IMR-90 (cell line): ENCODE measurements around the gene NPB. TPM values are rescaled to one million over a fixed set of nuclear protein-coding genes. Genes with fewer than 3 reads are reported as not detected.

Experiments
- ATAC-seq: fragments of 200-7000 bp; cut with Tn5 transposase; 2 replicates; pipeline ENCODE4 v1.9.1; 2020; ENCODE audit warnings: low read depth, mild to moderate bottlenecking, moderate library complexity
- BruUV-seq: library from RNA; stranded (reverse); fragments of 400-500 nt; replicated peaks from 2 replicates; lab custom pipeline; 2021; lab: Mats Ljungman, UMichigan
- CTCF ChIA-PET: fragments of 300-600 bp; formaldehyde crosslinking; extraction: SDS; loops from one replicate; lab custom pipeline; 2021; ENCODE audit warnings: antibody characterized with exemption; lab: Yijun Ruan, JAX
- POLR2A ChIA-PET: fragments of 300-600 bp; sonication (Branson Sonifier 250); formaldehyde crosslinking; loops from one replicate; lab custom pipeline; 2022; ENCODE audit warnings: antibody characterized with exemption; ENCODE audit not compliant: unreplicated experiment; lab: Charles Lee
- DNase-seq: peaks from one replicate; pipeline ENCODE4 v3.0.0; 2013
- H2AFZ ChIP-seq: replicated peaks from 2 replicates; pipeline ENCODE3; 2013; ENCODE audit warnings: low read length, mild to moderate bottlenecking; ENCODE audit not compliant: poor library complexity
- H2AK5ac ChIP-seq: 2 replicates; pipeline ENCODE4 v1.6.1; 2013; ENCODE audit warnings: low read depth, low read length, inconsistent platforms
- H2AK9ac ChIP-seq: replicated peaks from 2 replicates; pipeline ENCODE3; 2013; ENCODE audit warnings: mild to moderate bottlenecking, low read depth, low read length, moderate library complexity; ENCODE audit not compliant: poor library complexity
- H2BK120ac ChIP-seq: 2 replicates; pipeline ENCODE4 v1.6.1; 2013; ENCODE audit warnings: low read depth, low read length, inconsistent platforms
- H2BK15ac ChIP-seq: 3 replicates; pipeline ENCODE4 v1.6.1; 2013; ENCODE audit warnings: low read depth, low read length, inconsistent platforms
- H2BK20ac ChIP-seq: 2 replicates; pipeline ENCODE4 v1.6.1; 2013; ENCODE audit warnings: low read depth, mild to moderate bottlenecking, inconsistent platforms, low read length, moderate library complexity
- H2BK5ac ChIP-seq: 2 replicates; pipeline ENCODE4 v1.6.1; 2013; ENCODE audit warnings: mild to moderate bottlenecking, low read depth, low read length, inconsistent platforms; ENCODE audit not compliant: poor library complexity, severe bottlenecking
- H3K14ac ChIP-seq: replicated peaks from 2 replicates; pipeline ENCODE4 v1.6.1; 2013; ENCODE audit warnings: low read depth, low read length, inconsistent platforms
- H3K18ac ChIP-seq: 2 replicates; pipeline ENCODE4 v1.6.1; 2013; ENCODE audit warnings: low read depth, low read length, control low read depth
- H3K23ac ChIP-seq: 2 replicates; pipeline ENCODE4 v1.6.1; 2013; ENCODE audit warnings: low read depth, low read length, inconsistent platforms
- H3K27ac ChIP-seq: 2 replicates; pipeline ENCODE4 v1.5.1; 2013; ENCODE audit warnings: mild to moderate bottlenecking, control low read depth, low read length; ENCODE audit not compliant: insufficient read depth
- H3K27me3 ChIP-seq: 2 replicates; pipeline ENCODE4 v1.6.1; 2013; ENCODE audit warnings: low read length; ENCODE audit not compliant: control insufficient read depth, insufficient read depth
- H3K36me3 ChIP-seq: 2 replicates; pipeline ENCODE4 v1.6.1; 2013; ENCODE audit warnings: low read length, mixed read lengths; ENCODE audit not compliant: control insufficient read depth, insufficient read depth
- H3K4ac ChIP-seq: 2 replicates; pipeline ENCODE4 v1.6.1; 2013; ENCODE audit warnings: low read depth, low read length, inconsistent platforms
- H3K4me1 ChIP-seq: 2 replicates; pipeline ENCODE4 v1.6.1; 2013; ENCODE audit warnings: low read length, mixed read lengths; ENCODE audit not compliant: control insufficient read depth, insufficient read depth
- H3K4me2 ChIP-seq: 2 replicates; pipeline ENCODE4 v1.6.1; 2013; ENCODE audit warnings: low read depth, mild to moderate bottlenecking, control low read depth, low read length, moderate library complexity
- H3K4me3 ChIP-seq: 2 replicates; pipeline ENCODE4 v1.5.1; 2013; ENCODE audit warnings: low read depth, mild to moderate bottlenecking, control low read depth, low read length, moderate library complexity; ENCODE audit not compliant: insufficient read depth
- H3K56ac ChIP-seq: 2 replicates; pipeline ENCODE4 v1.6.1; 2013; ENCODE audit warnings: low read length, inconsistent platforms; ENCODE audit not compliant: insufficient read depth; ENCODE audit errors: extremely low read depth
- H3K79me1 ChIP-seq, 2 experiments: 2 replicates each; pipeline ENCODE4 v1.6.1; 2013; ENCODE audit warnings: low read length in 2 of 2, inconsistent platforms in 1 of 2, low read depth in 1 of 2
- H3K9ac ChIP-seq: 2 replicates; pipeline ENCODE4 v1.6.1; 2013; ENCODE audit warnings: low read depth, low read length, control low read depth
- H3K9me1 ChIP-seq: 2 replicates; pipeline ENCODE4 v1.6.1; 2013; ENCODE audit warnings: low read length, inconsistent platforms; ENCODE audit not compliant: insufficient read depth
- H3K9me3 ChIP-seq: 2 replicates; pipeline ENCODE4 v1.6.1; 2013; ENCODE audit warnings: low read length; ENCODE audit not compliant: control insufficient read depth, insufficient read depth
- H4K20me1 ChIP-seq: 2 replicates; pipeline ENCODE4 v1.6.1; 2013; ENCODE audit warnings: low read length, inconsistent platforms; ENCODE audit not compliant: insufficient read depth
- H4K5ac ChIP-seq: 2 replicates; pipeline ENCODE4 v1.6.1; 2013; ENCODE audit warnings: mild to moderate bottlenecking, low read depth, low read length, control low read depth
- H4K8ac ChIP-seq, 2 experiments: 2 replicates each; pipeline ENCODE4 v1.6.1; 2013; ENCODE audit warnings: low read depth in 2 of 2, low read length in 2 of 2, control low read depth in 1 of 2, inconsistent platforms in 1 of 2
- H4K91ac ChIP-seq: 2 replicates; pipeline ENCODE4 v1.6.1; 2013; ENCODE audit warnings: low read depth, low read length, inconsistent platforms; ENCODE audit not compliant: insufficient read depth
- BHLHE40 ChIP-seq: fragments of 150-350 bp; IDR thresholded peaks from 2 replicates; pipeline ENCODE4 v1.6.1; 2016; ENCODE audit warnings: mild to moderate bottlenecking, low read depth, low read length
- CHD1 ChIP-seq: IDR thresholded peaks from 2 replicates; pipeline ENCODE4 v1.6.1; 2012; ENCODE audit warnings: low read depth, low read length, improper control_type of control experiment
- MXI1 ChIP-seq: IDR thresholded peaks from 2 replicates; pipeline ENCODE4 v1.6.1; 2012; ENCODE audit warnings: low read depth, mild to moderate bottlenecking, low read length, moderate library complexity, borderline replicate concordance
- POLR2A ChIP-seq: IDR thresholded peaks from 2 replicates; pipeline ENCODE4 v1.6.1; 2012; ENCODE audit warnings: mild to moderate bottlenecking, low read depth, low read length
- RAD21 ChIP-seq: IDR thresholded peaks from 2 replicates; pipeline ENCODE4 v1.6.1; 2012; ENCODE audit warnings: low read length, improper control_type of control experiment
- RFX5 ChIP-seq: IDR thresholded peaks from 2 replicates; pipeline ENCODE4 v1.8.0; 2012; ENCODE audit warnings: low read depth, mild to moderate bottlenecking, low read length, moderate library complexity
- WGBS, 2 experiments: methylation state at CpG; one replicate each; pipeline versions ENCODE4 v1.1.5 to v1.1.7; 2013; ENCODE audit warnings: missing lambda C conversion rate in 2 of 2; ENCODE audit not compliant: insufficient read length in 1 of 2; ENCODE audit errors: extremely low coverage in 2 of 2; 5-methylcytosine and 5-hydroxymethylcytosine counted together
- dilution Hi-C: fragments of 300-500 bp; cut with HindIII; formaldehyde crosslinking; loops from one replicate; pipeline ENCODE4 v1.14.3; 2018; ENCODE audit warnings: low sequenced_read_pairs; ENCODE audit not compliant: unreplicated experiment
- in situ Hi-C: fragments of 300-500 bp; cut with MboI; formaldehyde crosslinking; loops from 3 replicates; pipeline ENCODE4 v1.14.3; 2019; ENCODE audit warnings: low sequenced_read_pairs, inconsistent platforms, mixed read lengths
- intact Hi-C: fragments of 100-400 bp; cut with micrococcal nuclease; formaldehyde crosslinking; loops from 2 replicates; pipeline ENCODE4 v1.10.0; 2022
- polyA plus RNA-seq, 3 experiments: library from polyadenylated mRNA; depleted of rRNA; stranded (reverse); fragments of >200 nt; gene quantifications; 2 replicates each; pipeline ENCODE4 v1.2.3, GENCODE V29; 2012; ENCODE audit warnings: low replicate concordance in 1 of 3
- total RNA-seq: library from RNA; depleted of rRNA; stranded (reverse); fragments of >200 nt; gene quantifications from 2 replicates; pipeline ENCODE4 v1.2.3, GENCODE V29; 2012
- TF ChIP-seq, protein P1 (sequence below): conservative IDR thresholded peaks from 2 replicates; pipeline ENCODE4 v1.5.1; 2012; ENCODE audit warnings: mild to moderate bottlenecking, low read depth, low read length, improper control_type of control experiment

NPB gene
- total and polyA plus RNA-seq, 2 of the 4 experiments (the other 2 are of a cell fraction) = 0.51 TPM; not detected in 1

DNA sequence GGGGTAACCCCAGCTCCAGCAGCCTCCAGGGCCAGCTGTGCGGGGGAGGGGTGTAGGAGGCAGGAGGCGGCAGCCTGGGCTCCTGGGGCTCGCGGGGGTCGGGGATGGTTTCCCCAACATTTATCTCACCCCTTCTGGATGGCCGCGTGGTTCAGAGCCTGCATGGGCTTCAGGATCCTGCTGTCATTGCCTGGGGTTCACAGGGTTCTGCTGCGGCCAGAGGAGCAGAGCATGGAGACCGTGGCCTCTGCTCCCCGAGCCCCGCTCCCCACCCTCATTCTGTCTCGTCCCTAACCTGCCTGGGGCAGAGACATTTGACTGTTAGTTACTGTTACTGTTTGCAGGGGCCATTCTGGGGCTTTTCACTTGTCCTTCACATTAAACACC lies 40.1 kb downstream of the NPB start:
- no peaks in the 10 kb centered on the region for H3K9me1 ChIP-seq
- H2AFZ ChIP-seq = peak overlapping the region; percentile 3
- no peaks in the 10 kb centered on the region for H3K4me1 ChIP-seq
- no peak overlapping the region for H3K18ac ChIP-seq
- DNase-seq (no peak), ATAC-seq (no peak)
- no peak overlapping the region for H2BK20ac ChIP-seq
- TF ChIP-seq RFX5 = no peak
- no peak for TF ChIP-seq MXI1
- no peak for TF ChIP-seq RAD21
- TF ChIP-seq CHD1 = no peak
- no peak for TF ChIP-seq POLR2A
- TF ChIP-seq, protein P1, sequence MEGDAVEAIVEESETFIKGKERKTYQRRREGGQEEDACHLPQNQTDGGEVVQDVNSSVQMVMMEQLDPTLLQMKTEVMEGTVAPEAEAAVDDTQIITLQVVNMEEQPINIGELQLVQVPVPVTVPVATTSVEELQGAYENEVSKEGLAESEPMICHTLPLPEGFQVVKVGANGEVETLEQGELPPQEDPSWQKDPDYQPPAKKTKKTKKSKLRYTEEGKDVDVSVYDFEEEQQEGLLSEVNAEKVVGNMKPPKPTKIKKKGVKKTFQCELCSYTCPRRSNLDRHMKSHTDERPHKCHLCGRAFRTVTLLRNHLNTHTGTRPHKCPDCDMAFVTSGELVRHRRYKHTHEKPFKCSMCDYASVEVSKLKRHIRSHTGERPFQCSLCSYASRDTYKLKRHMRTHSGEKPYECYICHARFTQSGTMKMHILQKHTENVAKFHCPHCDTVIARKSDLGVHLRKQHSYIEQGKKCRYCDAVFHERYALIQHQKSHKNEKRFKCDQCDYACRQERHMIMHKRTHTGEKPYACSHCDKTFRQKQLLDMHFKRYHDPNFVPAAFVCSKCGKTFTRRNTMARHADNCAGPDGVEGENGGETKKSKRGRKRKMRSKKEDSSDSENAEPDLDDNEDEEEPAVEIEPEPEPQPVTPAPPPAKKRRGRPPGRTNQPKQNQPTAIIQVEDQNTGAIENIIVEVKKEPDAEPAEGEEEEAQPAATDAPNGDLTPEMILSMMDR = no peak
- no peak for TF ChIP-seq BHLHE40
- H3K36me3 ChIP-seq = no peaks in the 10 kb centered on the region
- ChIA-PET POLR2A (no interaction called here), CTCF (interaction anchor here (1.1 kb wide), 1 partner anchor 17 kb away, joined by 3 read pairs; no protein-coding TSS in a partner anchor)
- H2BK5ac ChIP-seq = no peak overlapping the region
- no peak overlapping the region for H4K91ac ChIP-seq
- no peaks in the 10 kb centered on the region; a peak in 1 of 4 replicates for H3K79me1 ChIP-seq
- WGBS, 2 experiments = no CpG with 5 or more reads among the region's 12 CpGs
- no peaks in the 10 kb centered on the region; the same call in 1 of the 2 replicates for H4K20me1 ChIP-seq
- no peak overlapping the region for H3K9ac ChIP-seq
- no peak overlapping the region for H2AK5ac ChIP-seq
- peaks cover 25% of the 10 kb centered on the region for H3K27me3 ChIP-seq
- no peak overlapping the region for H2BK15ac ChIP-seq
- no peak overlapping the region for H3K4ac ChIP-seq
- no TSS peak for BruUV-seq
- in situ Hi-C loops = no loop called here
- H3K4me2 ChIP-seq = no peak overlapping the region
- no peak overlapping the region for H3K14ac ChIP-seq
- no peak overlapping the region for H4K8ac ChIP-seq
- H3K23ac ChIP-seq = no peak overlapping the region
- no peak overlapping the region for H2BK120ac ChIP-seq
- H3K4me3 ChIP-seq = no peak overlapping the region
- H4K5ac ChIP-seq = no peak overlapping the region
- no peaks in the 10 kb centered on the region for H3K9me3 ChIP-seq
- H3K56ac ChIP-seq = no peak overlapping the region
- H3K27ac ChIP-seq = no peak overlapping the region
- intact Hi-C loops = no loop called here
- dilution Hi-C loops = no loop called here
- no peak overlapping the region for H2AK9ac ChIP-seq
